Endodermal cell (in vitro differentiated cells): ENCODE data around the gene SLC13A3. TPM values are rescaled to one million over a fixed set of nuclear protein-coding genes. Genes with fewer than 3 reads are reported as not detected.

Source experiments
- DNase-seq: peaks from one replicate; pipeline ENCODE4 v3.0.0-alpha.2; 2017
- H3K27ac ChIP-seq: 2 replicates; pipeline ENCODE4 v1.5.1; 2013; ENCODE audit warnings: mild to moderate bottlenecking, low read depth, low read length, moderate library complexity
- H3K27me3 ChIP-seq: 2 replicates; pipeline ENCODE4 v1.6.1; 2013; ENCODE audit warnings: mild to moderate bottlenecking, low read length, moderate library complexity; ENCODE audit not compliant: insufficient read depth, control insufficient read depth, poor library complexity, severe bottlenecking
- H3K36me3 ChIP-seq: 2 replicates; pipeline ENCODE4 v1.7.0; 2013; ENCODE audit warnings: mild to moderate bottlenecking, low read length, moderate library complexity; ENCODE audit not compliant: control insufficient read depth, insufficient read depth
- H3K4me1 ChIP-seq: one replicate; pipeline ENCODE4 v1.7.0; 2013; ENCODE audit warnings: low read length; ENCODE audit not compliant: control insufficient read depth, insufficient read depth
- H3K4me3 ChIP-seq: 2 replicates; pipeline ENCODE4 v1.5.1; 2013; ENCODE audit warnings: mild to moderate bottlenecking, low read length, moderate library complexity
- H3K9ac ChIP-seq: 2 replicates; pipeline ENCODE4 v1.6.1; 2013; ENCODE audit warnings: mild to moderate bottlenecking, low read length, moderate library complexity; ENCODE audit not compliant: poor library complexity, severe bottlenecking; ENCODE audit errors: extremely low read depth
- H3K9me3 ChIP-seq: 2 replicates; pipeline ENCODE4 v1.6.1; 2013; ENCODE audit warnings: mild to moderate bottlenecking, low read length, moderate library complexity; ENCODE audit not compliant: control insufficient read depth
- H3K27ac Mint-ChIP-seq: 2 replicates; pipeline ENCODE4 v1.8.0; 2020; ENCODE audit warnings: mixed read lengths
- H3K27me3 Mint-ChIP-seq: 2 replicates; pipeline ENCODE4 v1.8.0; 2021; ENCODE audit warnings: mild to moderate bottlenecking, mixed read lengths; ENCODE audit not compliant: insufficient read depth
- H3K36me3 Mint-ChIP-seq: 2 replicates; pipeline ENCODE4 v1.8.0; 2020; ENCODE audit warnings: low read depth, mixed read lengths
- H3K4me1 Mint-ChIP-seq: 2 replicates; pipeline ENCODE4 v1.8.0; 2020; ENCODE audit warnings: mixed read lengths
- H3K4me3 Mint-ChIP-seq: 2 replicates; pipeline ENCODE4 v1.8.0; 2020; ENCODE audit warnings: mild to moderate bottlenecking, moderate library complexity, mixed read lengths
- H3K9me3 Mint-ChIP-seq: 2 replicates; pipeline ENCODE4 v1.8.0; 2020; ENCODE audit warnings: mild to moderate bottlenecking, mixed read lengths
- WGBS, 2 experiments: methylation state at CpG; one replicate each; pipeline versions ENCODE4 v1.1.5 to v1.1.7; 2013; ENCODE audit warnings: missing lambda C conversion rate in 2 of 2, mixed read lengths in 1 of 2; ENCODE audit not compliant: insufficient coverage in 1 of 2, insufficient read length in 1 of 2; 5-methylcytosine and 5-hydroxymethylcytosine counted together
- total RNA-seq, 2 donors: library from RNA; stranded (reverse); fragmentation: NEBNext Ultra II Directional in 1 of 2; extraction: Animal tissue kit (Norgen Biotek cat#: 25700) in 1 of 2; gene quantifications; 2 replicates in 1 of 2; 3 replicates in 1 of 2; pipeline ENCODE4 v1.2.1, GENCODE V29; 2021
- TF ChIP-seq, protein P1 (sequence below): fragments of 200-600 bp; sonication (generic); conservative IDR thresholded peaks from 2 replicates; pipeline ENCODE4 v1.5.0; 2021; ENCODE audit warnings: antibody characterized with exemption, mild to moderate bottlenecking

SLC13A3 gene
- total RNA-seq, 2 donors from 2014 or later = 7.3 to 9.0 TPM

DNA sequence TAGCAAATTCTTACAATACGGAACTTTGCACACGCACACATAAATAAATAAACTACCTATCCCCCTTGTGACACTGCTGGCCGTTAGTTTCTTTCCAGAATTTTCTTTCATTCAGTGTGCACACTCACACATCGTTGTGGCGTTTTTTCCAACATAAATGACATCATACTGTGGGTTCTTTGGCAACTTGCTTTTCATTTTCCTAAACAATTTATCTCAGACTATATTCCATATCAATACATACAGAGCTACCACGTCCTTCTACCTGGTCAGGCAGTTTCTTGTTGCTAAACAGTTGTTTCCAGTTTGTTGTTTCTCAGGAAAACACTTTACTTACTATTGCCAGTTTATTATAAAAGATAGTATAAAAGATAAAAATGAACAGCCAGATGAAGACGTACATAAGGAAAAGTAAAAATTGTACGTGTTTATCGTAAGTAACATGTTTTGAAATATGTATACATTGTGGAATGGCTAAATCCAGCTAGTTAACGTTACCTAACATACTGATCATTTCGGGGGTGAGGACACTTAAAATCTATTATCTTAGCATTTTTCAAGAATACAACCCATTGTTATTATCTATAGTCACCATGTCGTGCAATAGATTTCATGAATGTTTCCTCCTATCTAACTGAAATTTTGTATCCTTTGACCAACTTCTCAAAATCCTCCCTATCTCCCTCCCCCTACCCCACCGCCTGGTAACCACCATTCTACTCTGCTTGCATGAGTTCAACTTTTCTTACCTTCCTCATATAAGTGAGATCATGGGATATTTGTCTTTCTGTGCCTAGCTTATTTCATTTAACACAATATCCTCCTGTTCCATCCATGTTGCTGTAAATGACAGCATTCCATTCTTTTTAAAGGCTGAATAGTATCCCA lies 39.2 kb upstream of the SLC13A3 start:
- Histone ChIP-seq H3K27ac (no peak overlapping the region), H3K4me3 (peak overlapping the region; percentile 89), H3K36me3 (peaks cover 18% of the 10 kb centered on the region), H3K27me3 (no peaks in the 10 kb centered on the region), H3K9me3 (no peaks in the 10 kb centered on the region), H3K9ac (peak overlapping the region; percentile 80), H3K4me1 (no peaks in the 10 kb centered on the region)
- H3K27ac Mint-ChIP-seq = no peak overlapping the region
- no peaks in the 10 kb centered on the region for H3K9me3 Mint-ChIP-seq
- no peaks in the 10 kb centered on the region for H3K27me3 Mint-ChIP-seq
- no peak for DNase-seq
- WGBS, 2 experiments = 83 to 93% methylated on average over 13 of the region's 13 CpGs
- H3K4me1 Mint-ChIP-seq = peaks cover 10% of the 10 kb centered on the region
- H3K36me3 Mint-ChIP-seq = peaks cover 14% of the 10 kb centered on the region
- peak overlapping the region; percentile 87 for H3K4me3 Mint-ChIP-seq
- TF ChIP-seq, protein P1, sequence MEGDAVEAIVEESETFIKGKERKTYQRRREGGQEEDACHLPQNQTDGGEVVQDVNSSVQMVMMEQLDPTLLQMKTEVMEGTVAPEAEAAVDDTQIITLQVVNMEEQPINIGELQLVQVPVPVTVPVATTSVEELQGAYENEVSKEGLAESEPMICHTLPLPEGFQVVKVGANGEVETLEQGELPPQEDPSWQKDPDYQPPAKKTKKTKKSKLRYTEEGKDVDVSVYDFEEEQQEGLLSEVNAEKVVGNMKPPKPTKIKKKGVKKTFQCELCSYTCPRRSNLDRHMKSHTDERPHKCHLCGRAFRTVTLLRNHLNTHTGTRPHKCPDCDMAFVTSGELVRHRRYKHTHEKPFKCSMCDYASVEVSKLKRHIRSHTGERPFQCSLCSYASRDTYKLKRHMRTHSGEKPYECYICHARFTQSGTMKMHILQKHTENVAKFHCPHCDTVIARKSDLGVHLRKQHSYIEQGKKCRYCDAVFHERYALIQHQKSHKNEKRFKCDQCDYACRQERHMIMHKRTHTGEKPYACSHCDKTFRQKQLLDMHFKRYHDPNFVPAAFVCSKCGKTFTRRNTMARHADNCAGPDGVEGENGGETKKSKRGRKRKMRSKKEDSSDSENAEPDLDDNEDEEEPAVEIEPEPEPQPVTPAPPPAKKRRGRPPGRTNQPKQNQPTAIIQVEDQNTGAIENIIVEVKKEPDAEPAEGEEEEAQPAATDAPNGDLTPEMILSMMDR = no peak

DNA sequence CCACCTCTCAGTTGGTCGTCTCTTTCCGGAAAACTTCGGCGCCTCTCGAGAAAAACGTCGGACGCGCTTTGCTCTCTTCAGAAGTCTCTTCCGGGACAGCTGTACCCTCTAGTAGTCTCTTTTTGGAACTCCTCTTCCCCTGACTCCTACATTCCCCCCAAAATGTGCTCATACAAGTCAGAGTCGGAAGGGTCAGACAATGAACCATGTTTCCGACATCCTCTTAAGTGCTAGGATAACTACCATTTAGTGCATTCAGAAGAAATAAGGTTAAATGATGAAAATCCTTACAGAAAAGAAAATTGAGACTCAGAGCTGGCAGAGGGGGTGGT lies 38.5 kb upstream of the SLC13A3 start:
- 0 to 2% methylated on average over 10 to 12 of the region's 12 CpGs for WGBS, 2 experiments
- H3K9me3 ChIP-seq = peaks cover 7% of the 10 kb centered on the region
- peak overlapping the region; percentile 87 for H3K4me3 Mint-ChIP-seq
- H3K4me1 ChIP-seq = no peaks in the 10 kb centered on the region
- no peak for DNase-seq
- peak overlapping the region; percentile 44 for H3K27ac ChIP-seq
- H3K9me3 Mint-ChIP-seq = peaks cover 6% of the 10 kb centered on the region
- peak overlapping the region; percentile 80 for H3K9ac ChIP-seq
- H3K27me3 Mint-ChIP-seq = no peaks in the 10 kb centered on the region
- peak overlapping the region; percentile 89 for H3K4me3 ChIP-seq
- peaks cover 20% of the 10 kb centered on the region for H3K36me3 Mint-ChIP-seq
- H3K27me3 ChIP-seq = no peaks in the 10 kb centered on the region
- peak overlapping the region; percentile 88 for H3K27ac Mint-ChIP-seq
- peaks cover 25% of the 10 kb centered on the region for H3K36me3 ChIP-seq
- peaks cover 10% of the 10 kb centered on the region for H3K4me1 Mint-ChIP-seq
- TF ChIP-seq, protein P1 = no peak

DNA sequence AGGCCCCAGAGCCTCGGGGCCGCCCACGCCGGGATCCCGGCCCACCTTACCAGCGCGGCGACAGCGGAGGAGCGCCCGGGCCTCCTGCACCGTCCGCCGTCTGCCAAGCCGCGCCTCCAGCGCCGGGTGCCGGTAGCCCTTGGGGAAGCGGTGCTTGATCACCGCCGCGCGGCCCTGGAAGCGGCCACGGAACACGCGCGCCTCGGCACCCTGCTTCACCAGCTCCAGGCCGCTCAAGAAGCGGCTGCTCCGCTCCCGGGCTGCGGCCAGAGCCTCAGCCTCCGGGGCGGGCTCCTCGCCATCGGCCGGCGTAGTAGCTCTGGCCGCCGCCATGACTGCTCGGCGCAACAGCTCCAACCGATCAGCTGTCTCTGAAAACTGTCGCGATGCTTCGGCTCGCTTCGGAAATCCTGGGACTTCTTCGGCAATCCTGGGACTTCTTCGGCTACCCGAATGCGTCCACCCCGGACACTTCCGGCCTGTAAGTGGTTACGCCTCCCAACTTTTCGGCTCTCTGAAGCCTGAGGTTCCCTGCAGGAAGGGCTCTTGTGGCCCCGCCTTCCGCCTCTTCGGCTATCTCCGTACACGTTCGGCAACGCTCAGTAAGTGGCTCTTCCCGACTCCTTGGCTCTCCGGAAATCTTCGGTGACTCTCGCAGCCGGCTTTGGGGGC lies 38.0 kb upstream of the SLC13A3 start, which contains the start of gene TP53RK:
Gene TP53RK (minus strand): TSS at position 363 of the 672 bp plus-strand sequence. CDS start 30 bp downstream, at position 333.
- Histone ChIP-seq H3K4me3 (peak within 1 kb of the TSS; percentile 96), H3K27me3 (no peaks in the 10 kb centered on the region), H3K9me3 (peaks cover 10% of the 10 kb centered on the region), H3K4me1 (no peaks in the 10 kb centered on the region), H3K9ac (peak within 1 kb of the TSS; percentile 83), H3K27ac (peak within 1 kb of the TSS; percentile 95), H3K36me3 (peaks cover 28% of the 10 kb centered on the region)
- peak; percentile 100 for DNase-seq
- 0% methylated on average over 35 to 71 of the region's 71 CpGs for WGBS, 2 experiments
- Mint-ChIP-seq H3K27me3 (no peaks in the 10 kb centered on the region), H3K4me1 (peaks cover 7% of the 10 kb centered on the region), H3K27ac (peak within 1 kb of the TSS; percentile 92), H3K9me3 (peaks cover 10% of the 10 kb centered on the region), H3K4me3 (peak within 1 kb of the TSS; percentile 87), H3K36me3 (peaks cover 24% of the 10 kb centered on the region)
- TF ChIP-seq, protein P1 = peak; percentile 61
